HG03520 (cell line): ENCODE measurements around the gene PATL1.

ENCODE experiments used
- ATAC-seq: cut with Tn5 transposase; IDR thresholded peaks from one replicate; pipeline ENCODE4 v1.9.1; 2021; ENCODE audit warnings: mild to moderate bottlenecking, moderate library complexity; ENCODE audit not compliant: unreplicated experiment

PATL1 gene

DNA sequence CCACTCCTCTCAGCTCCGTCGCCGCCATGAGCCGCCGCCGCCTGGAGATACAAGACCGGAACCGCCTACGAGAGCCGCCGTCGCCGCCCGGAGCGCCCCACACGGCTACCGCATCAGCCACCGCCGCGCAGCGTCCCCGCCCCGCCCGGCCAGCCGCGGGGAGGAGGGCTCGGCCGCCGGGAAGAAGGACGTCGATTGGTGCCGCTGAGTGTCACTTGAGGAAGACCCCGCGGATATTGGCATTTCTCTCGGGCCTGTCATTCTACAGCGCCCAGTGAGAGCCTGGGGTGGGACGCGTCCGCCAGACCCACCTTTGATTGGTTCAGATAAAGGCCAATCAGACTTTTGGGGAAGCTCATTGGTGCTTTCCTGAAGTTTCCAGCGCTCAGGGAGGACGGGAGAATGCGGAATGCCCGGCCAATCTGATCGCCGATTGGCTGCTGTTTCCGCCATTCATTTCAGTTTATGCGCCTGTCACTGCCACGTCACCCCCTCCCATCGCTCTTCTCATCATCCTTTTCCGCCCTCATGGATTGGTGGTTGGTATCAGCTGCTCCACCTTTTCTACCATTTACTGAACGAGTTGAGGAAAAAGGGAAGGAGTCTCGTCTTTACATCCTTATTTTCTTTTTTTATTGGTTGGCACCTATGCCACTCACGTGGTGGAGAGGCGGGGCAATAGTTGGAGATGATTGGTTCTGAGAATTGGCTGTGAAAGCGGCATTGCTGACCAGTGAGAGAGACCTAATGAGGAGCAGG lies 53.0 kb downstream of the PATL1 start, which contains the start of gene OSBP:
Gene OSBP, minus strand, starts transcription at position 138 of the 759 bp plus-strand sequence. Its CDS starts 110 bp downstream, at position 28.
- ATAC-seq: peak; percentile 79

DNA sequence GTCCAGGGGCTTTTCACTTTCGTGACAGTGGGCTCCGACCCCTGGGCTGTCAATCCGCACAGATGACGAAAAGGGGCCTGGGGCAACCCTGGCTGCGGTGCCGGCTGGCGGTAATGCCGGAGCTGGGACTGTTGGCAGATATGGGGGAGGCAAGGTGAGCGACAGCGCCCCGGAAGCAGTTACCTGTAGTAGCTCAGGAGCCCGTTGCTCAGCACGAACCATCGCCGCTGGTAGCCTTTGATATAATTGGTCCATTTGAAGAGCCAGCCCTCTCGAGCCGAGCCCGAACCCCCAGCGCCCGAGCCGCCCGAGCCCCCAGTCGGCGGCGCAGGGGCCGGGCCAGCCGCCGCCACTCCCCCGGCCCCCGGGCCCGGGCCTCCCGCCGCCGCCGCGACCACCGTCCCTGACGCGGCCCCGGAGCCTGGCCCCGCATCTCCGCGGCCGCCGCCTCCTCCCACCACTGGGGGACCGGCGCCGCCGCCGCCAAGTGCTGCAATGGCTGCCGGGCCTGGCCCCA lies 53.7 kb downstream of the PATL1 start:
- ATAC-seq: peak; percentile 8

DNA sequence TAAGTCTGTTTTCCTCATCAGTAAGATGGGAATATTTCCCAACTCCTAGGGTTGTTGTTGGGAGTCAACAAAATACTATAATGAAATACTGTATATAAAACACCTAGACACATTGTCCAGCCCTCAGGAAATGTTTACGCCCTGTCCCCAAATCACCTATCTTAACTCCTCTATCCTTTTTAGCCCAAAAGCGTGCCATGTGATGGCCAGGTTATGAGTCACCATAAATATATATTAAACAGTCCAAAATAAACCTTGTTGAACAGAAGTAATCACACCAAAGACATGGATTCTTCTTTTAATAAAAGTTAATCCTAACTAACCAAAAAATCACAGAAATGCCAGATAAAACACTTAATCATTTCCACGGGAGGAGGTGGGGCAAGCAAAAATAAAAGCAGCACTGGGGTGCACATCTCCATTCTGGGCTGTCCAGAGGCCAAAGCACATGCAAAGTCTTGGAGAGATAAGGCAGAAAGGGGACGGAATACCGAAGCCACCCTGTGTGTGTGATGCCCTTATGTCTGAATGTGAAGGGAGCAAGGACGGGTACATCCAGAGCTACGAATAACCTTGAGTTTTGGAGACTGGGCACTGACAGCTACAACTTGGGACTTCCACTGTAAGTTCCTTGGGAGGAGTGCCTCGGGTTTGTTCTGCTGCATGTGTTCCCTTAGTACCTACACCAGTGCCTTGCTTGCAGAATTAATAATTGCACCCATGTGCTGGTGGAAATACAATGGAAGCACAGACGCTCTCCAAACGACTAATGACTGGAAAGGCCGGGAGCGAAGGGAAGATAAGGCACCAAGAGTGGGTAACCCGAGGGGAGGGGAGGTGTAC lies 54.3 kb downstream of the PATL1 start:
- no peak for ATAC-seq

DNA sequence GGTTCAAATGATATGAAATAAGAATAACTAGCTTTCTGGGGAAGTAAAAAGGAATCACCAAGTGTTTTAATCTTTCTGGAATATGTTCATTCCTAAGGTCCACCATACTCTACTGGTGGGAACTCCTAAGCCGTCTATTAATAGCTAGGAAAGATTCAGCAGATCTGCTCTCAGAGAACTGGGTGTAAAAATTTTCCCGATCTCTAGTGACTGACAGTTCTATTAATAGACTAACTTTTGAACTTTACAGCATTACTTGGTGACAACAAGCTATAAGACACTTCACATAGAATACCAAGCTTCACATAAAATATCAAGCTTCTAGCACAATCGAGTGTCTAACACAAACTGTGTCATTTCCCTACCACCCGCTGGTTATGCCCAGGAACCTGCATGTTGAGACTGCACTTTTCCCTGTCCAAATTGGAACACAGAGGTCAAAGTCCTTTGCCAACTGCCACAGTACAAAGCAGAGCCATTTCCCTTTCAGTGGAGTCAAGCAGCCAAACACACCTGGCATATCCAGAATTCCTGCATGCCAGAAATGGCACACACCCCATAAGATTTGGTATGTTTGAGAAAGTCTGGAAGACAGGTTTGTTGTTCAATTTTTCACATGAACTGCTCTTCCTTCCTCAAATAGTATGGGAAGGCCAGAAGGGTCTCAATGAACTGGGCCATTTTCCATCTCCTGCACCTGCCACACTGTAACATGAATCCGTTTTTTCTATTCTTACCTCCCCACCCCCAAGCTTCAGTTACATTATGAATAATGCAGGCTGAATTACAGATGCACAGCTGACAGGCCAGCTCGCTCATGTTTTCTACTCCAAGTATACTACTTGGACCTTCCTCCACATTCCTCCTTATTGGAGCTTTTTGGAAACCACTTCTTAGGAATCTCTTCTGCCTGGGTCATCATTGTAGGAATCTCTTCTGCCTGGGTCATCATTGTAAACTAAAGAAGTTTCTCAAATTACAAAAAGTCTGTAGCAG lies 57.0 kb downstream of the PATL1 start:
- ATAC-seq: no peak

DNA sequence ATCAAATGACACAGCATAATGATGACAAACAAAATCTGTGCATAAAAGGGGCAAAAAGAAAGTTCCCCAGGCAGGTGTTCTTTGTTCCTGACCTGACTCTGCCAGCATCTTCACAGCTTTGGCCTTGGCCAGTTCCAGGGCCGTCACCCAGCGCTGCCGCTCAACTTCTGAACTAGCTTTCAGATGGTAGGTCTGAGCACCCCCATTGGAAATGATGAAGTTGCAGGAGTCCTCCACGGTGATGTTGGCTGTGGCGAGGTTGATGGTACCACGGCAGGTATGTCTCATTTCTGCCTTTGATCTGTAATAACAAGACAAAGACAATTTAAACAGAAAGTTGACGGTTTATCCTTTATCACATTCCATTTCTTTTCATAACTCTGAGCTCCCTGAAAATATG lies 58.5 kb downstream of the PATL1 start:
- ATAC-seq: no peak

DNA sequence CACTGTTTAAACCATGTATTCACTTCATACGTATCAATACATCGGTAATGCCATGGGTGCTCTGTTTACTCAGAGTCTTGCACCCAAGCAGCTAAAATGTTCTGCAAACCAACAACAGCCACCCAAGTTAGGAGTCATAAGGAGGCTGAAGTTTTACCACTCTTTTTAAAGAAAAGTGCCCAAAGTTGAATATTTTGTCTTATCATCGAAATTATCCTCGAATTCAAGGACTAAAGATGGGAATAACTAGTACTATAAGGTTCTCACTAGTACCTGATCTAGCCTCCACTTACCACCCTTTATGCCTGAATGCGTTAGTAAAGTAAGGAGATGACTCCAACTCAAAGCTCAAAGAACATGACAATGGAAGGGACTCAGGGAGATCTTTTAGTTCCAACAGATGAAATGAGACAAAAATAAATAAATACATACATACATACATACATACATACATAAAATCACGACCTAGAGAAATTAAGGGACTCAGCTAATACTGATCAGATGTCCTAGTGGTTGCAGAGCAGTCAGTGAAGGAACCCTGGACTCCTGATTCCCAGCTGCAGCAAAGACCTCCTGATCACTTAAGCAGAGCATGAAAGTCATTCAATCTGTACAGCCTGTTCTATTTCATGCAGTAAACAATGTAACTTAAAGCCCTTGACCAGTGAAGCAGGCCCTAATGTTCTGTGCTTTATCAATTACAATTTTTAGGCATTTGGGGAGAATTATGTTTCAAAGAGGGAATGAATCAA lies 61.0 kb downstream of the PATL1 start:
- ATAC-seq: no peak

DNA sequence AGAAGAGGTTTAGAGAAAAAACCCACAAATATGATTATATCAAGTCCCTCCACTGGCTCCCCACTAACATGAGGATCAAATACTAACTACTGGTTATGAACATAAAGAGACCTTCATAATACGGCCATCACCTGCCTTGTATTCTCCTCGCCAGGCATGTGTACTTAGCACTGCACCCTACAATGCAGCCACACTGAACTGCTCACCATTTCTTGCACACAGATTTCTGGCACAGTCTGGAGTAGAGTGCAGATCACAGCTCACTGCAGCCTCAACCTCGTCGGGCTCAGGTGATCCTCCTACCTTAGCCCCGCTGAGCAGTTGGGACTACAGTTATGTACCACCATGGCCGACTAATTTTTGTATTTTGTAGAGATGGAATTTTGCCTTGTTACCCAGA lies 66.4 kb downstream of the PATL1 start:
- ATAC-seq: no peak

DNA sequence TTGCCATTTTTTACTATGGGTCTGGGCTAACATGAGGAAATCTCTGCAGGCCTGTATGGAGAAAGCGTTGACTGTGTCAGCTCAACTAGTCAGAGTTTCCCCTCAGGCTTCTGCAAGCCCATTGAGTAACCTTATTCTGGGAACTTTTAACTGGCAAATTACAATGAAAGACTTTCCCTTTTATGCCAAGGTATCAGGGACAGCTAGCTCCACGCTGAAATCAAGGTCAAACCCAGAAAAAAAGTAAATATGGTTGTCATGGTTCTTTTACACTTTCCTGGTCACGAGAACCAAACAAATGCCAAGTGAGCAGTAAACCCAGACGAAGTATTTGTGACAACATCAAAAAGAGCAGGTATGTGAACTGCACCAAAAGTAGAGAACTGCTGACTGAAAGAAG lies 67.0 kb downstream of the PATL1 start:
- ATAC-seq: no peak

DNA sequence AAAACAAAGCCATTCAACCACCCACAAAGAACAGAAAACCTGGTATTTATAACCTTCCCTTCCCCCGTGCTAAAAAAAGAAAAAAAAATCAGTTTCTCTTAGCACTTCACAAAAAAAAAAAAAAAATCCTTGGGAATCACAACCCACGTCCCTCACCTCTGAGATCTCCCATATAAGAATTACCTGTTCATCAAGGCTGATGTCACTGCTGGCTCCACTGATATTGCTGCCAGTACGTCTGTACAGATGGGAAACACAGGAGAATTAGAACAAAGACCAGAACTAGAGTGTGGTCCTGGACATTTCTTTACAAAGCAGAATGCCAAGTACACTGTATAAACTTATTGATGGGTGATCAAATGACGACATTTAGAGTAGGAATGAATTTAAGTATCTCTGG lies 68.2 kb downstream of the PATL1 start:
- ATAC-seq: no peak

DNA sequence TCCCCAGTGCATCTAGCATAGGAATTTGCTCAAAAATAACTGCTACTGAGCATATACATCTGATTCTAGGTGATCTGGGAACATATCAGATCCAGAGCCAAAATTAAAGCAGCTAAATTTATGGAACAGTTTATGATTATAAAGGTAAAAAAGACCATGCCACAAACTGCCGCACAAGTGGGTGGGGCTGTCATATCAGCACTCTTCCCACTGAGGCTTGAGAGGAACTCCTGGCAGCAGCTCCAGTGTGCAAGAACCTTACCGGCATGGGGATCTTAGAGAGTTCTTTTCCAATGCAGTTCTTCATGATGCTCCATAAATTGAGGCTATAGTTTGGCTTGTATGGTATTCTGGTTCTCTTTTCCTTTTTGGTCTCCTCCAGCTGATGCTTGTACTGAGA lies 68.6 kb downstream of the PATL1 start:
- no peak for ATAC-seq

DNA sequence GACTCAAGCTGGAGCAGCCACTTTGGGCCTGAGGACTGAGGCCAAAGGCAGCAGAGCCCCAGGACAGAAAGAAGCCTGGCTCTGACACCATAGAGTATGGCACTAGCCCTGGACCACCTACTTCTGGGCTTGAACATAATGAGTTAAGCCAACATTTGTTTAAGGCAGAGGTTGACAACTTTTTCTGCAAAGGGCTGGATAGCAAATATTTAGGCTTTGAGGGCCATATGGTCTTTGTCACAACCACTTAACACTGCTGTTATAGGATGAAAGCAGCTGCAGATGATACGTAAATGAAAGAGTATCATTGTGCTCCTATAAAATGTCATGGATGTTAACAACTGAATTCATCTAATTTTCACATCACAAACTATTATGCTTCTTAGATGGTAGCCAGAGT lies 69.9 kb downstream of the PATL1 start:
- no peak for ATAC-seq
